GM19397 (cell line): ENCODE measurements around the gene AZU1.
"Not testable (repeated sequence)": the region's sequence is repeated elsewhere in the genome, so short reads cannot be mapped to it uniquely, and the experiment has no call there.

Experiments used
- ATAC-seq: cut with Tn5 transposase; IDR thresholded peaks from one replicate; pipeline ENCODE4 v1.9.1; 2021; ENCODE audit warnings: mild to moderate bottlenecking, moderate library complexity; ENCODE audit not compliant: unreplicated experiment

AZU1 gene

DNA sequence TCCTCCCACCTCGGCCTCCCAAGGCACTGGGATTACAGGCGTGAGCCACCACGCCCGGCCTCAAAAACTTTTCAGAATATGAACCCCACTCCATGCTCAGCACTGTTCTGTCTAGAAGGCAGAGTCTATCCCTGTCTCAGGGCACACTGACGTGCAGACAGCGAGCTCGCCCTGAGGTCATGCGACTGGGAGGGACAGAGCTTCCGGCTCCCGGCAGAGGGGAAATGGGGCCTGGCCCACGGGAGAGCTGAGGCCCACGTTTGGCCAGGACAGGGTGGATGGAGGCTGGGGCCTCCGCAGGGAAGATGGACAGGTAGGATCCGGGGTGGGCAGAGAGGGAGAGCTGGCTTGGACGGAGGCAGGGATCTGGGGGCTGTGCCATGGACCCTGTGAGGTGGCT is 2.8 kb upstream of the AZU1 start:
- no peak for ATAC-seq

DNA sequence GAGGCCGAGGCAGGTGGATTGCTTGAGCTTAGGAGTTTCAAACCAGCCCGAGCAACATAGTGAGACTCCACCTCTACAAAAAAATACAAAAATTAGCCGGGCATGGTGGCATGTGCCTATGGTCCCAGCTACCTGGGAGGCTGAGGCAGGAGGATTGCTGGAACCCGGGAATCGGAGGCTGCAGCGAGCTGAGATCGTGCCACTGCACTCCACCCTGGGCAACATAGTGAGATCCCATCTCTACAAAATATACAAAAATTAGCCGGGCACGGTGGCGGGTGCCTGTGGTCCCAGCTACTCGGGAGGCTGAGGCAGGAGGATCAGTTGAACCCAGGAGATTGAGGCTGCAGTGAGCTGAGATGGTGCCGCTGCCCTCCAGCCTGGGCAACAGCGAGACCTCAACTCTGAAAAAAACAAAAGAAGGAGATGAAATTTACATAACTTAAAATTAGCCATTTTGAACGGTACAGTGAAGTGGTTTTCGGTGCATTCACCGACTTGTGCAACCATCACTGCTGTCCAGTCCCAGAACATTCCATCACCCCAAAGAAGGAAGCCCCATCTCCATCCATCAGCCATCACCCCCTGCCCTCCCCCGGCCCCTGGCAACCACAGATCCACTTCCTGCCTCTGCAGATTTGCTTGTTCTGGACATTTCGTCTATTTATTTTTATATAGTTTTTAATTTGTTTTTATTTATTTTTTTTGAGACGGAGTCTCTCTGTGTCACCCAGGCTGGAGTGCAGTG is 1.6 kb upstream of the AZU1 start:
- no peak for ATAC-seq

- no peak for ATAC-seq
These were observed 325 bp upstream of the AZU1 start for GRCh38 chr19:827314-827709.

- no peak for ATAC-seq
These were observed 1.6 kb downstream of the AZU1 start for GRCh38 chr19:829129-829758.

- no peak for ATAC-seq
These were observed 4.1 kb downstream of the AZU1 start for GRCh38 chr19:831407-832369.

DNA sequence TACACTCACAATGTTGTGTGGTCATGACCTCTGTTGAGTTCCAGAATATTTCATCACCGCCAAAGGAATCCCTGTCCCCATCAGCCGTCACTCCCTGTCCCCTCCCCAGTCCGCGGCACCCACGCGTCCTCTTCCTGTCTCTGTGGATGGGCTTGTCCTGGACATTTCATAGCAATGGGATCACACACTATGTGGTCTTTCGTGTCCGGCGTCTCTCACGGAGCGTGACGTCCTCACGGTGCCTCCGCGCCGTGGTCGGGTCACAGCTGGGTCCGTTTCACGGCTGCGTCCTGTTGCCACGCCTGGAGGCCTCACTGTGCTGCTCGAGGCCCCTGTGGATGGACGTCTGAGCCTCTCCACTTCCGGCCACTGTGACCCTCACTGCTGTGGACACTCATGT is 6.6 kb downstream of the AZU1 start:
- no peak for ATAC-seq

- no peak for ATAC-seq
These were observed 7.7 kb downstream of the AZU1 start for GRCh38 chr19:835210-835810.

- ATAC-seq: no peak
These were observed 13.0 kb downstream of the AZU1 start, which contains the start of gene PRTN3 for GRCh38 chr19:840519-841206. PRTN3 (plus strand) TSS chr19:840999; CDS start chr19:841009, 10 bp downstream.

DNA sequence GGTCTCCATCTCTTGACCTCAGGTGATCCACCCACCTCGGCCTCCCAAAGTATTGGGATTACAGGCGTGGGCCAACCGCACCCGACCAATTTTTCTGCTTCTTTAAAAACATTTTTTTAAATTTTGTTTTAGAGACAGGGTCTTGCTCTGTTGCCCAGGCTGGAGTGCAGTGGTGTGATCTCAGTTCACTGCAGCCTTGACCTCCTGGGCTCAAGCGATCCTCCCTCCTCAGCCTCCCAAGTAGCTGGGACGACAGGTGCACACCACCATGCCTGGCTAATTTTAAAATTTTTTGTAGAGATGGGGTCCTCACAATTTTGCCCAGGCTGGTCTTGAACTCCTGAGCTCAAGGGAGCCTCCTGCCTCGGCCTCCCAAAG is 15.2 kb downstream of the AZU1 start:
- not testable (repeated sequence) for ATAC-seq

DNA sequence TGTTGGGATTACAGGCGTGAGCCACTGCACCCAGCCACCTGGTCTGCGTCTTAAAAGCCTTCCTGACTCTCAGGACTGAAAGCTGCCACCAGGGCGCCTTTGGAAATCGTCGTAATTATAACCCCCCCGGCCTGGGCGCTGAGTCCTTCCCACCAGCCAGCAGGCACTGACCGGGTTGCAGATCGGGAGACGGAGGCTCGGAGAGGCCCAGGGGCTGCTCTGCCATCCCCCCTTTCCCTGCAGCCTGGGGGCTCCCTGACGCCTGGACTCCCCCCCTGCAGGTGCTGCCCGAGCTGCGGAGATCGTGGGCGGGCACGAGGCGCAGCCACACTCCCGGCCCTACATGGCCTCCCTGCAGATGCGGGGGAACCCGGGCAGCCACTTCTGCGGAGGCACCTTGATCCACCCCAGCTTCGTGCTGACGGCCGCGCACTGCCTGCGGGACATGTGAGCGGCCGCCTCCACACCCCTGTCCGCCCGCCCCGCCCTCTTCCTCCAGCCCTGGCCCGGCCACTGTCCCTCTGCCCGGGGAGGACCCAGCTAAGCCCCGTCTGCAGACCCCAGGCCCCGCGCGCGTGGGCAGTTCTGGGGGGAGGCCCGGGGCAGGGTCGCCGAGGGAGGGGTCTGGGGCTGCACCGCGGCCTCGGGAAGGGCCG is 15.7 kb downstream of the AZU1 start:
- ATAC-seq: no peak

DNA sequence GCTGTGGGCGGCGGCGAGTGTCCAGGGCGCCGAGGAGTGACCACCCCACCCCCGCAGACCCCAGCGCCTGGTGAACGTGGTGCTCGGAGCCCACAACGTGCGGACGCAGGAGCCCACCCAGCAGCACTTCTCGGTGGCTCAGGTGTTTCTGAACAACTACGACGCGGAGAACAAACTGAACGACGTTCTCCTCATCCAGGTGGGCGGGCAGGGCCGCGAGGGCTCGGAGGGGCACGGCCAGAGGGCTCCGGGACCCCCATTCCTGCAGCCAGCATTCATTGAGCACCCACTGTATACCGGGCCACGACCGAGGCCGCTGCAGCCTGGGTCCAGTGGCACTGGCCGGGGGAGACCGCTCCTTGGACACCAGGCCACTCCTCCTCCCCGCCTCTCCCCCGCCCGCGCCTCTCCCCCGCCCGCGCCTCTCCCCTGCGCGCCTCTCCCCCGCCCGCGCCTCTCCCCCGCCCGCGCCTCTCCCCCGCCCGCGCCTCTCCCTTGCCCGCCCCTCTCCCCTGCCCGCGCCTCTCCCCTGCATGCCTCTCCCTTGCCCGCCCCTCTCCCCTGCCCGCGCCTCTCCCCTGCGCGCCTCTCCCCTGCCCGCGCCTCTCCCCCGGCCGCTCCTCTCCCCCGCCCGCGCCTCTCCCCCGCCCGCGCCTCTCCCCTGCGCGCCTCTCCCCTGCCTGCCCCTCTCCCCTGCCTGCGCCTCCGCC is 16.4 kb downstream of the AZU1 start:
- no peak for ATAC-seq

DNA sequence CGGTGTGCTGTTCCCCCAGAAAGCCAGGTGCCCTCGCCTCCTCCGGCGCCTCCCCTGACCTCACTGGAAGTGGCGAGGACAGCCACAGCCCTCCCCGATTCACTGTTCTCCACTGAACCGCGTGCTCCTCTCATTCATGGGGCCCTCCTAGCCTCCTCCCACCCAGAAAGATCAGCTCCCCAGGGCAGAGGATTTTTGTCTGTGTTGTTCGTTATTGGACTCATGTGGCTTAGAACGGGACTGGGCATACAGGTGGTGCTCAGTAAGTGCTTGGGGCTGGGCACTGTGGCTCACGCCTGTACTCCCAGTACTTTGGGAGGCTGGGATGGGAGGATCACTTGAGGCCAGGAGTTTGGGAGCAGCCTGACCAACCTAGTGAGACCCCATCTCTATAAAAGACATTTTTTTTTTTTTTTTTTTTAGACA is 16.9 kb downstream of the AZU1 start:
- no peak for ATAC-seq

GRCh38 chr19:845707-846521 is 18.3 kb downstream of the AZU1 start:
- no peak for ATAC-seq

- ATAC-seq: no peak
These were observed 20.8 kb downstream of the AZU1 start for GRCh38 chr19:848386-848921.

- ATAC-seq: not testable (repeated sequence)
These were observed 21.6 kb downstream of the AZU1 start for GRCh38 chr19:849195-849594.

DNA sequence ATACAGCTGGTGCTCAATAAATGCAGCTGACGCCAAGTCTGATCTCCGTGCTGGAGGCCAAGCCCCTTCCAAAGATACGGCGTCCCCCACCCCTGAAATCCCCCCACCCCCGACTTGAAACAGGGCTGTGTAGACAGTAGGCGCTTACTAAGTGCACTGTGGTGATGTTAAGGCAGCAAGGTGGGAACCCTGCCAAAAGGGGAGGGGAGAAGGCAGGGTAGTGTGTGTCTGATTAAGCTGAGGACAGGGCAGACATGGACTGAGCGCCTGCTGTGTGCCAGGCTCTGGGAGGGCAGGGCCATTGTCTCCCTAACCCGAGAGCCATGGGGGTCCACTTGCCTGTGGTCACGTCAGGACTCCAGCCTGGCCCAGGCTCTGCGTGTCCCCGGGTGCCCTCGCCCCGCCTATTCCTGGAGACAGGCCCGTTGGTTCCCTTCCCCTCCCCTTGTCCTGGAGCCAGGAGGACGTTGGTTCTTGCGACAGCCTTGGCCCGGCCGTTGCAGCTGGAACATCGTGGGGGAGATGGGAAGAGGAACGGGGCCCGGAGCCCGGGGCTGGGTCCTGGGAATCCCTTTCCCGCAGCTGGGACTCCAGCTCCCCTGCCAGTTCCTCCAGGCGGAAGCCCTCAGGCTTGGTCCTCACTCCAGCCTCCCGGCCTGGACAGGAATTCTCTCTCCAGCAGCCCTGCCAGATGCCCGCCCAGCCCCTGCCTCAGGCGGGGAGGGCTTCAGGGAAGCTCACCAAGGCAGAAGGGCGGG is 22.8 kb downstream of the AZU1 start:
- no peak for ATAC-seq

DNA sequence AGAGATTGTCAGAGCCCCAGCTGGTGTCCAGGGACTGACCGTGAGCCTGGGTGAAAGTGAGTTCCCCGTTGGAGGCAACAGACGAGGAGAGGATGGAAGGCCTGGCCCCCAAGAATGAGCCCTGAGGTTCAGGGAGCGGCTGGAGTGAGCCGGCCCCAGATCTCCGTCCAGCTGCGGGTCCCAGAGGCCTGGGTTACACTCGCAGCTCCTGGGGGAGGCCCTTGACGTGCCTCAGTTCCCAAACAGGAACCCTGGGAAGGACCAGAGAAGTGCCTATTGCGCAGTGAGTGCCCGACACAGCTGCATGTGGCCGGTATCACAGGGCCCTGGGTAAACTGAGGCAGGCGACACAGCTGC is 23.3 kb downstream of the AZU1 start:
- no peak for ATAC-seq
